HG03064 (cell line): ENCODE measurements around the gene BBS2.

Experiments used
- ATAC-seq: cut with Tn5 transposase; IDR thresholded peaks from one replicate; pipeline ENCODE4 v1.9.1; 2021; ENCODE audit warnings: low read depth; ENCODE audit not compliant: unreplicated experiment

Gene BBS2

GRCh38 chr16:56438038-56438437 is 81.8 kb downstream of the BBS2 start:
- ATAC-seq: no peak

DNA sequence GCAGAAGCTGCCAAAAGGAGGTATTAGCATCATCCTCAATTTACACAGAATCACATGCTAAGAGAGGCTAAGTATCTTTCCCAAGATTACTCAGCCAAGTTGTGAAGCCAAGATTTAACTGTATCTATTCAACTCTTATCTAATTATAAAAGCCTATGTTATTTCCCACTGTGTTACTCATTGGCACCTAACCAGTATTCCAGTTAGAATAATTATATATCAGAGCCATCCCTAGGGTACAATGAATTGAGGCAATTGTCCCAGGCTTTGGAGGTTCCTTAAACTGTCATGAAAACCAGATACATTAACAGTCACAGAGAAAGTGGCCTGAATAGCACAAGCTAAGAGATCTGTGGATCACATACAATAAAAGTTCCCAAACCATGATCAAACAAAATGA is 83.6 kb downstream of the BBS2 start:
- no peak for ATAC-seq
